ENCODE measurements around the gene CEP192. TPM values are rescaled to one million over a fixed set of nuclear protein-coding genes. Genes with fewer than 3 reads are reported as not detected.
A peak's percentile ranks its signal among the peaks of the same experiment; 100 is the strongest.

The CEP192 gene
- total and polyA plus RNA-seq, 2 experiments from 2014 or later = 8.4 to 26.3 TPM

GRCh38 chr18:12947285-12948049 lies 43.7 kb upstream of the CEP192 start, which contains the start of gene SEH1L:
TSS of gene SEH1L (plus strand) at chr18:12948011. CDS start at chr18:12948122, 111 bp downstream.
- Histone ChIP-seq H3K27me3 (no peaks in the 10 kb centered on the region), H3K4me1 (ENCODE audit: low read depth) (peaks cover 7% of the 10 kb centered on the region), H3K36me3 (no peaks in the 10 kb centered on the region), H3K9me3 (ENCODE audit: low read depth) (no peaks in the 10 kb centered on the region), H3K4me3 (peak within 1 kb of the TSS; percentile 76), H3K27ac (peak within 1 kb of the TSS; percentile 96)
- DNase-seq (ENCODE audit: low read depth in 1 of 2, low spot score in 1 of 2) = peak; percentile 100
- no peak for TF ChIP-seq CTCF (IDR thresholded peaks at IDR 0.05; ENCODE audit: low read depth, low read length)

DNA sequence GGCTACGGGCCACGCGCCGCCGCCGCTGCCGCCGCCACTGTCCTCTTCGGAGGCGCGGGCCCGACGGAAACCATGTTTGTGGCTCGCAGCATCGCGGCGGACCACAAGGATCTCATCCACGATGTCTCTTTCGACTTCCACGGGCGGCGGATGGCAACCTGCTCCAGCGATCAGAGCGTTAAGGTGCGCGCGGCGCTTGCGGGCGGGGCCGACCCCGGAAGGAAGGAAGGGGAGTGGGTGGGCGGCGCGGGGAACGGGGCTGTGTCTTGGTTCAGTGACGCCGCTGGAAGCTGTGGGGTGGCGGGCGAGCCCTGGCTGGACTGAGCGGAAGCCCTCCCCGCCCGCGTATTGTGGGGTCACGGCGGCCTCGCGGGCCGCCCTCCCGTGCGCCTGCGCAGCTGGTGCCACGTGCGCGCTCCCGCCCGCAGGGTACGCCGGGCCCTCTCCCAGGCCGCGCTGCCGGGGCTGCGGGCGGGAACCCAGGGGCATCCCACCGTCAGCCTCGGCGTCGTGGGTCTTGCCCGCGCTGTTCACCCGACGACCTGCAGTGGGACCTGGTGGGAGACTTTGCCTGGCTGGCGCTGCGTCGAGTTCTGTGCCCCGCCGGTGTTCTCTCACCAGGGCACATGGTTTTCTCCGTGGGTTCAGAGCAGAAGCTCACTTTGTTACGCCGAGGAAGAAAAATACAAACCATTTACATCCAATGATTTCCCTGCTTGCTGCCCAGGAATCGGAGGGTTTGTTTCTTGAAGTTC lies 42.9 kb upstream of the CEP192 start:
- H3K36me3 ChIP-seq = no peaks in the 10 kb centered on the region
- peak; percentile 90 to 98 for DNase-seq (ENCODE audit: low read depth in 1 of 2, low spot score in 1 of 2)
- TF ChIP-seq CTCF (IDR thresholded peaks at IDR 0.05; ENCODE audit: low read depth, low read length) = no peak

DNA sequence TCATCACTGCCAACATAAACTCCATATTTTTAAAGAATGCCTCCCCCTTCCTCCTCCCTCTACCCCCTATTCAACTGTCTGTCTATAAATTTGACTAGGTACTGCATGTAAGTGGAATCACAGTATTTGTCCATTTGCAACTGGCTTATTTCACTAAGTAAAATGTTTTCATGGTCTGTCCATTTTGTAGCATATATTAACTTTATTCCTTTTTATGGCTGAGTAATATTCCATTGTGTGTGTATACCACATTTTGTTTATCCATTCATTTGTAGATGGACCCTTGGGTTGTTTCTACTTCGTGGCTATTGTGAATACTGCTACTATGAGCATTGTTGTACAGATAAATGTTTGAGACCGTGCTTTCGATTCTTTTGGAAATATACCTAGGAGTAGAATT lies 32.7 kb upstream of the CEP192 start:
- TF ChIP-seq CTCF (IDR thresholded peaks at IDR 0.05; ENCODE audit: low read depth, low read length) = no peak
- H3K4me3 ChIP-seq = no peak overlapping the region
- no peak for DNase-seq (ENCODE audit: low read depth in 1 of 2, low spot score in 1 of 2)
- H3K4me1 ChIP-seq (ENCODE audit: low read depth) = no peaks in the 10 kb centered on the region
- peaks cover 18% of the 10 kb centered on the region for H3K36me3 ChIP-seq
- H3K27ac ChIP-seq = no peak overlapping the region
- peaks cover 3% of the 10 kb centered on the region for H3K9me3 ChIP-seq (ENCODE audit: low read depth)
- no peaks in the 10 kb centered on the region for H3K27me3 ChIP-seq

More for the DNA sequence above, 42.9 kb upstream of the CEP192 start:
- Histone ChIP-seq H3K27me3 (no peaks in the 10 kb centered on the region), H3K4me1 (ENCODE audit: low read depth) (peaks cover 7% of the 10 kb centered on the region), H3K27ac (peak overlapping the region; percentile 95), H3K9me3 (ENCODE audit: low read depth) (no peaks in the 10 kb centered on the region), H3K4me3 (peak overlapping the region; percentile 76)

DNA sequence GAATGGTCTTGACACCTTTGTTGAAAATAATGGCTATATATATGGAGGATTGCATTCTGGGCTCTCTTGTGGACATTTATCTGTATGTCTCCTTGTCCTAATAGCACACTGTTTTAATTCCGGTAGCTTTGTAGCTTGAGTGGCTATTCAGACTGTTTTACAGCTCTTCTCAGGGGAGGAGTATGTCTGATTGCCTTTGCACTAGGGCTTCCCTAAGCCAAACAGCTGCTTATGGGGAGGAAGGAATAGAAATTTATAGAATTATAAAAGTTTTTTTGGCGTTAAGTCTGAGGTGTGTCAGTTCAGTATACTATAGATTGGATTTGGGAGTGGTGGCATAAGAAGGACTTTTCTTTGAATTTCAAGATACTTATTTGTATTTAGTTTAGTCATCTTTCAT lies 30.8 kb upstream of the CEP192 start:
- H3K27ac ChIP-seq = no peak overlapping the region

More for the DNA sequence above, 30.8 kb upstream of the CEP192 start:
- H3K36me3 ChIP-seq = peaks cover 26% of the 10 kb centered on the region
- DNase-seq (ENCODE audit: low read depth in 1 of 2, low spot score in 1 of 2) = no peak
- H3K27me3 ChIP-seq = no peaks in the 10 kb centered on the region
- no peaks in the 10 kb centered on the region for H3K4me1 ChIP-seq (ENCODE audit: low read depth)
- TF ChIP-seq CTCF (IDR thresholded peaks at IDR 0.05; ENCODE audit: low read depth, low read length) = no peak
- no peak overlapping the region for H3K4me3 ChIP-seq
- H3K9me3 ChIP-seq (ENCODE audit: low read depth) = peaks cover 3% of the 10 kb centered on the region
